GM12878 (cell line): ENCODE measurements around the gene EML1. TPM values are rescaled to one million over a fixed set of nuclear protein-coding genes. Genes with fewer than 3 reads are reported as not detected.

ENCODE experiments used
- GATAD2B ChIP-seq: fragments of 450-650 bp; conservative IDR thresholded peaks from 2 replicates; pipeline ENCODE4 v1.6.1; 2017; ENCODE audit warnings: low read depth, mild to moderate bottlenecking, moderate library complexity
- HDAC2 ChIP-seq: fragments of 200-600 bp; sonication (generic); IDR thresholded peaks from 2 replicates; pipeline ENCODE4 v1.6.1; 2017
- JUND ChIP-seq: IDR thresholded peaks from 2 replicates; pipeline ENCODE4 v1.6.1; 2012; ENCODE audit warnings: low read depth, mild to moderate bottlenecking, low read length, improper control_type of control experiment, moderate library complexity
- RELA ChIP-seq: fragments of 450-650 bp; IDR thresholded peaks from 2 replicates; pipeline ENCODE4 v1.8.0; 2014; ENCODE audit warnings: borderline replicate concordance; ENCODE audit not compliant: partially characterized antibody
- ZNF274 ChIP-seq: IDR thresholded peaks from one replicate; pipeline ENCODE4 v1.8.0; 2011; ENCODE audit not compliant: insufficient read length, insufficient read depth
- ZNF622 ChIP-seq: fragments of 450-650 bp; IDR thresholded peaks from 2 replicates; pipeline ENCODE4 v1.6.1; 2017; ENCODE audit warnings: mild to moderate bottlenecking, inconsistent platforms
- polyA plus RNA-seq, 11 experiments: library from polyadenylated mRNA; depleted of rRNA in 4 of 11; unstranded in 6 of 11; stranded (reverse) in 5 of 11; fragments of >200 nt; fragmentation: Nextera tagmentation in 4 of 11; fragmentation: Illumina TruSeq in 1 of 11; extraction: Ambion mirVana in 4 of 11; extraction: Trizol in 1 of 11; gene quantifications; 1 replicate in 1 of 11; 2 replicates in 10 of 11; pipeline versions ENCODE4 v1.2.1 to v1.2.3, GENCODE V29; 2011 to 2016; ENCODE audit warnings: inconsistent platforms in 2 of 11, missing spikeins in 2 of 11, low read depth in 1 of 11
- total RNA-seq, 4 experiments: library from RNA; depleted of rRNA in 3 of 4; stranded (reverse); fragments of >200 nt in 3 of 4; fragmentation: Illumina TruSeq in 1 of 4; extraction: Trizol in 1 of 4; gene quantifications; 2 replicates each; pipeline versions ENCODE4 v1.2.1 to v1.2.3, GENCODE V29; 2013 to 2021
- TF ChIP-seq, protein P1 (sequence below): fragments of 450-650 bp; IDR thresholded peaks from 2 replicates; pipeline ENCODE4 v1.6.1; 2016; ENCODE audit warnings: mild to moderate bottlenecking
- TF ChIP-seq, protein P2 (sequence below): fragments of 450-650 bp; formaldehyde crosslinking; IDR thresholded peaks from 2 replicates; pipeline ENCODE4 v1.5.0; 2022; ENCODE audit warnings: mild to moderate bottlenecking, missing genetic modification characterization

The EML1 gene
- total and polyA plus RNA-seq, 10 of the 15 experiments (the other 5 are each of a cell fraction or from before 2014, with no cell fraction given) = 0.05 to 3.4 (median 0.11) TPM; not detected in 3

DNA sequence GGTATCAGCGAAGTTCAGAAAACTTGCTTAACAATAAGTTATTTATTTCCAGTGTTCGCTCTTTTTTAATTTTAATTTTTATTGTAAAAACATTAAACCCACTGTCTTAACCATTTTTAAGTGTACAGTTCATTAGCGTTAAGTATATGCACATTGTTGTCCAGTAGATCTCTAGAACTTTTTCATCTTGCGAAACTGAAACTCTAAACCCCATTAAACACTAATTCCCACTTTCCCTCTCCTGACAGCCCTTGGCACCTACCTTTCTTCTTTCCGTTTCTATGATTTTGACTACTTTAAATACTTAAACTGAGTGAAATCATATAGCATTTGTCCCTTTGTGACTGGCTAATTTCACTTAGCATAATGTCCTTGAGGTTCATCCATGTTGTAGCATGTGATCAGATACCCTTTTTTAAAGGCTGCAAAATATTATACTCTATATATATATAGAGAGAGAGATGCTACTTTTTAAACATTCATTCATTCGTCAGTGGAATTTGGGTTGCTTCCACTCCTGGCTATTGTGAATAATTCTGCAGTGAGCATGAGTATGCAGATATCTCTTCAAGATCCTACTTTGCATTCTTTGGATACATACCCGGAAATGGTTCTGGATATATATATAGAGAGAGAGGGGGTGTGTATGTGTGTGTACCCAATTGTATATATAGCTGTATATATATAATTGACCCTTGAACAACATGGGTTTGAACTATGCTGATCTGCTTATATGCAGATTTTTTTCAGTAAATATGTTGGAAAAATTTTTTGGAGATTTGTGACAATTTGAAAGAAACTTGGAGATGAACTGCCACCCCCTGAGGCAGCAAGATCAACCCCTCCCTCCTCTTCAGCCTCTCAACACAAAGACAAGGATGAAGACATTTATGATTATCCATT lies 197.3 kb downstream of the EML1 start (continued):
- TF ChIP-seq, protein P1, sequence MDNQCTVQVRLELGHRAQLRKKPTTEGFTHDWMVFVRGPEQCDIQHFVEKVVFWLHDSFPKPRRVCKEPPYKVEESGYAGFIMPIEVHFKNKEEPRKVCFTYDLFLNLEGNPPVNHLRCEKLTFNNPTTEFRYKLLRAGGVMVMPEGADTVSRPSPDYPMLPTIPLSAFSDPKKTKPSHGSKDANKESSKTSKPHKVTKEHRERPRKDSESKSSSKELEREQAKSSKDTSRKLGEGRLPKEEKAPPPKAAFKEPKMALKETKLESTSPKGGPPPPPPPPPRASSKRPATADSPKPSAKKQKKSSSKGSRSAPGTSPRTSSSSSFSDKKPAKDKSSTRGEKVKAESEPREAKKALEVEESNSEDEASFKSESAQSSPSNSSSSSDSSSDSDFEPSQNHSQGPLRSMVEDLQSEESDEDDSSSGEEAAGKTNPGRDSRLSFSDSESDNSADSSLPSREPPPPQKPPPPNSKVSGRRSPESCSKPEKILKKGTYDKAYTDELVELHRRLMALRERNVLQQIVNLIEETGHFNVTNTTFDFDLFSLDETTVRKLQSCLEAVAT = no peak
- TF ChIP-seq RELA = no peak
- TF ChIP-seq HDAC2 = no peak
- no peak for TF ChIP-seq GATAD2B
- TF ChIP-seq ZNF622 = no peak
- TF ChIP-seq, protein P2, sequence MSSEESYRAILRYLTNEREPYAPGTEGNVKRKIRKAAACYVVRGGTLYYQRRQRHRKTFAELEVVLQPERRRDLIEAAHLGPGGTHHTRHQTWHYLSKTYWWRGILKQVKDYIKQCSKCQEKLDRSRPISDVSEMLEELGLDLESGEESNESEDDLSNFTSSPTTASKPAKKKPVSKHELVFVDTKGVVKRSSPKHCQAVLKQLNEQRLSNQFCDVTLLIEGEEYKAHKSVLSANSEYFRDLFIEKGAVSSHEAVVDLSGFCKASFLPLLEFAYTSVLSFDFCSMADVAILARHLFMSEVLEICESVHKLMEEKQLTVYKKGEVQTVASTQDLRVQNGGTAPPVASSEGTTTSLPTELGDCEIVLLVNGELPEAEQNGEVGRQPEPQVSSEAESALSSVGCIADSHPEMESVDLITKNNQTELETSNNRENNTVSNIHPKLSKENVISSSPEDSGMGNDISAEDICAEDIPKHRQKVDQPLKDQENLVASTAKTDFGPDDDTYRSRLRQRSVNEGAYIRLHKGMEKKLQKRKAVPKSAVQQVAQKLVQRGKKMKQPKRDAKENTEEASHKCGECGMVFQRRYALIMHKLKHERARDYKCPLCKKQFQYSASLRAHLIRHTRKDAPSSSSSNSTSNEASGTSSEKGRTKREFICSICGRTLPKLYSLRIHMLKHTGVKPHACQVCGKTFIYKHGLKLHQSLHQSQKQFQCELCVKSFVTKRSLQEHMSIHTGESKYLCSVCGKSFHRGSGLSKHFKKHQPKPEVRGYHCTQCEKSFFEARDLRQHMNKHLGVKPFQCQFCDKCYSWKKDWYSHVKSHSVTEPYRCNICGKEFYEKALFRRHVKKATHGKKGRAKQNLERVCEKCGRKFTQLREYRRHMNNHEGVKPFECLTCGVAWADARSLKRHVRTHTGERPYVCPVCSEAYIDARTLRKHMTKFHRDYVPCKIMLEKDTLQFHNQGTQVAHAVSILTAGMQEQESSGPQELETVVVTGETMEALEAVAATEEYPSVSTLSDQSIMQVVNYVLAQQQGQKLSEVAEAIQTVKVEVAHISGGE (CRISPR knock-in tag) = no peak
- no peak for TF ChIP-seq ZNF274
- no peak for TF ChIP-seq JUND
